ENCODE measurements around the gene CLK2. TPM values are rescaled to one million over a fixed set of nuclear protein-coding genes. Genes with fewer than 3 reads are reported as not detected.
A peak's percentile ranks its signal among the peaks of the same experiment; 100 is the strongest.

CLK2 gene
- total and polyA plus RNA-seq, 2 of the 13 experiments (the other 11 are each of a cell fraction or from before 2014, with no cell fraction given): 20.1 to 73.5 TPM

DNA sequence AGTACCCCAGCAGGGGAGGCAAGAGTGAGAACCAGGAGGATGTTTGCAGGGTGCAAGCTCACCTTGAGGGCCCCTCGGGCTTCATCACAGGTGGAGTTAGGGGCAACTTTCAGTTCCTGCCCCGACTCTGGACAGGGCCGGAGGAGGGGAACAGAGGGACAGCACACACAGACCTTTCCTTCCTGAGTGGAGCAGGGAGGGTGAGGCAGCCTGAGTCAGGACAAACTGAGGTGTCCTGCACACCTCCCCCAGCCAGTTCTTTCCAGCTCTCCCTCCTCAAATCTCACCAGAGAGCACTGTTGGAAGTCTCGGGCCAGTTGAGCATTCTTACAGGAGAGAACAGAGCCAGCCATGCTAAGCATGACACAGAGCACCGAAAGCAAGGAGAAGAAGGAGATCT is 19.5 kb downstream of the CLK2 start:
- peaks cover 45% of the 10 kb centered on the region for H3K4me1 ChIP-seq (ENCODE audit: insufficient read depth, low read length)
- no TSS peak for BruUV-seq (replicated peaks)
- H3K9ac ChIP-seq (ENCODE audit: insufficient read depth, low read depth, low read length): peak overlapping the region; percentile 72; the same call in 1 of the 2 replicates
- H3K36me3 ChIP-seq (replicated peaks in 1 of 2; ENCODE audit: control insufficient read depth in 1 of 2, insufficient read depth in 2 of 2, low read length in 2 of 2): peaks cover 3 to 5% of the 10 kb centered on the region in 2 experiments; a peak in 2 of 5 replicates
- DNase-seq (ENCODE audit: low spot score) (no peak), FAIRE-seq (no peak), ATAC-seq (no peak)
- ChIA-PET CTCF (ENCODE audit: low intra/inter-chr PET ratio, low total read pairs) (no interaction called here), POLR2A (no interaction called here)
- peak overlapping the region; percentile 16 to 83 (median 72); a peak in 4 of 6 replicates for H3K4me3 ChIP-seq (replicated peaks in 1 of 3; ENCODE audit: insufficient read depth in 1 of 3, low read depth in 2 of 3, low read length in 3 of 3)
- H3K27ac ChIP-seq (ENCODE audit: extremely low read length, insufficient read depth, low read length): peak overlapping the region; percentile 4
- in situ Hi-C loops (cut with HindIII; ENCODE audit: extremely low pct_ligation_motif_present, low pct_unique_long_range_greater_than_20kb) (loop anchor here (10.0 kb wide), 1 partner anchor 51 kb away; the partner anchor contains the start of genes FDPS and PKLR), intact Hi-C loops (cut with micrococcal nuclease; ENCODE audit: unreplicated experiment) (no loop called here)
- H3K4me2 ChIP-seq (ENCODE audit: low read depth, low read length): peak overlapping the region; percentile 99
- no peak for TF ChIP-seq PRMT3 (CRISPR knock-in tag; IDR thresholded peaks at IDR 0.05; ENCODE audit: borderline replicate concordance, low read depth)
- TF ChIP-seq, protein P1, sequence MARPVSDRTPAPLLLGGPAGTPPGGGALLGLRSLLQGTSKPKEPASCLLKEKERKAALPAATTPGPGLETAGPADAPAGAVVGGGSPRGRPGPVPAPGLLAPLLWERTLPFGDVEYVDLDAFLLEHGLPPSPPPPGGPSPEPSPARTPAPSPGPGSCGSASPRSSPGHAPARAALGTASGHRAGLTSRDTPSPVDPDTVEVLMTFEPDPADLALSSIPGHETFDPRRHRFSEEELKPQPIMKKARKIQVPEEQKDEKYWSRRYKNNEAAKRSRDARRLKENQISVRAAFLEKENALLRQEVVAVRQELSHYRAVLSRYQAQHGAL (CRISPR knock-in tag; IDR thresholded peaks at IDR 0.05; ENCODE audit: not compliant biosample characterization): no peak
- no peak for TF ChIP-seq ZNF317 (CRISPR knock-in tag; IDR thresholded peaks at IDR 0.05)
- no peak for TF ChIP-seq YY1 (IDR thresholded peaks at IDR 0.05; ENCODE audit: insufficient read depth, insufficient replicate concordance, low read depth, low read length)
- no peak for TF ChIP-seq HNF1A (IDR thresholded peaks at IDR 0.05; ENCODE audit: low read depth)
- no peak for TF ChIP-seq HNF1A (CRISPR knock-in tag; IDR thresholded peaks at IDR 0.05; ENCODE audit: borderline replicate concordance)
- no peak for TF ChIP-seq KAT2B (IDR thresholded peaks at IDR 0.05; ENCODE audit: borderline replicate concordance, low read depth, low read length)
- 48% methylated on average over 5 of the region's 5 CpGs for WGBS (ENCODE audit: low lambda C conversion rate)
- peaks cover 8% of the 10 kb centered on the region for H3K79me2 ChIP-seq (ENCODE audit: insufficient read depth, low read length)
- H3K9me3 ChIP-seq (ENCODE audit: low read length): no peaks in the 10 kb centered on the region
- H2AFZ ChIP-seq (ENCODE audit: low read length): no peak overlapping the region
- no peaks in the 10 kb centered on the region for H4K20me1 ChIP-seq (ENCODE audit: insufficient read depth, low read length)
- H3K27me3 ChIP-seq (ENCODE audit: control insufficient read depth in 1 of 2, insufficient read depth in 2 of 2, low read length in 2 of 2): no peaks in the 10 kb centered on the region

Data from HepG2 (cell line).